DMS53 treated with DMSO at 0.1 percent for 48 hours (cell line): ENCODE results near the gene ACTRT2.

Source experiments
- DNase-seq: peaks from one replicate; lab custom pipeline; 2025; ENCODE audit not compliant: unreplicated experiment; lab: John Stamatoyannopoulos, UW

ACTRT2 gene

DNA sequence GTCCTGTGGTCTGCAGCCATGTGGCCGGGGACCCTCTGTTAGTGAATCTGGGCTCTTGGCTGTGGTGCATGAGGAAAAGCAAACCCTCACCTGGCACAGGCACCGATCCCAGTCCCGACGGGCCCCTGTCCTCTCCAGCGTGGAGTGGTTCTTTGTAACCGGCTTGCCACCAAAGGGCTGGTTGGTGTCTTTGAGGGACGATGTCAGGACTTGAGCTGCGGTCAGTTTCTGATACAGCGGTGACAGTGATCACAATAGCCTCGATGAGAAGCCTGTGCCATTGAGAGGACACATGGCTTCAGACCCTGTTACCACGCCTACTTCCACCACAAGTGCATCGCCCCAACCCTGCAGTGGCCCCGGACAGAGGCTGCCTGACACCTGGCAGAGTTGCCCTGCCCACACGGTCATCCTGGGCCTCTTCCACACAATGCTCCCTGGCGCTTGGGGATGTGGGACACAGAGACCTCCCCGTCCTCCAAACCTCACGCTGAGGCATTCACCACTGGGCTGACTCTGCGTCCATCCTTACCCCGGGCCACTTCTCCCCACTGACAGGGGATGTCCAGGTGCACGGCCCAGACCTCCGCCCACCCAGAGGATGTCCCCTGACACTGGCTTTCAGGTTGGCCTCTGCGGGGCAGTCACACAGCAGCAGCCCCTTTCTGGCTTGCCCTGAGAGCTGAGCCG is 18.8 kb upstream of the ACTRT2 start:
- DNase-seq: no peak

DNA sequence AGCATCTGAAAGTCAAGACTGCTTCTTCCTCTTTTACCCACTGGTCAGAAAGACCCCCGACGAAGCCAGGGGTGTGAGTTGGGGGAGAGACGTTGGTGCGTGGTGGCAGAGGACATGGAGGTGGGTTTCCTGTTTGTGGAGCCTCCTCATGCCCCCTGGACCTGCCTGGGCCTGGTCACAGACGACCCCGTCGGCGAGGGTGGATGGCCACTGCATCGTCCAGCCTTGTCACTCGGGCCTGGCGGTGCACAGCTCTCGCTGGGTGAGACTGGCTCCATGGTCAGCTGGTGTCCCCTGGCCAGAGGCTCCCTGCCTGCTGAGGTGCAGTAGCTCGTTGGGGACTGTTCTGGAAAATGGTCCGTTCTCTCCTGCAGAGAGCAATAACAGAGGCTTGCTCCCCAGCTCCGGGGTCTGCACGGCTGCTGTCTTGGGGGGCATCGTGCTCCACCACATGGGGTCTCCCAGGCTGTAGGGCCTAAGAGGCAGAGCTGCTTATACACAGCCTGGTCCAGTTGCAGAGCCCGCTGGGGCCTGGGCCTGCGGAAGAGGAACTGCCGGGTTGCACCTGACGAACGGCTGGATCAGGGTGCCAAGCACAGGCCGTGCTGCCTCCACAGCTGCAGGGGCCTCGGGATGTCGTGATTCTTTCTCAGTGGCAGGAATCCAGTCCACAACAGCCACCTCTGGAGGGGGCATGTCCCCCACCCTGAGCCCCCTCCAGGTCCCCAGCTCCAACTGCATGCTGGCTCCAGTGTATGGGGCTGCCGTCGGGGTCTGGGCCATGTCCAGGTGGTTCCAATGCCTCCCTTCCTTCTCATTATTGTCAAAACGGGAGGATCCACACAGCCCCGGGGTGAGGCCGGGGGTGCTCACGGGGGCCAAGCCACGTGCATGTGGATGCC is 18.0 kb upstream of the ACTRT2 start:
- DNase-seq: no peak

DNA sequence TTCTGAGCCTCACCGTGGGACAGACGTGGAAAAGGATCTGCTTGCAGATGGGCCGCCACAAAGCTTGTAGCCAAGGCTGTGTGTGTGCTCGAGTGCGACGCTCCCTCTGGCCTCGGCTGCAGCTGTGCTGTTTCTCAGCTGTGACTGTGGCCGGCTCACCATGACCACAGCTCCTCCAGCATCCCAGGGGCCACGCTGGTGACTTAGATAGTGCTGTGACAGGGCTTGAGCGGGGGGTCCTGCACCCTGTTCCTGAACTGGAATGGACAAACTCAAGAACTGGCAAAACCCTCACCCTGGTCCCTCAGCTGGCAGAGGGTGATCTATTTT is 17.4 kb upstream of the ACTRT2 start:
- DNase-seq: no peak

- no peak for DNase-seq
These were observed 16.7 kb upstream of the ACTRT2 start for GRCh38 chr1:3004285-3005205.

- DNase-seq: no peak
These were observed 15.5 kb upstream of the ACTRT2 start for GRCh38 chr1:3005771-3006170.

DNA sequence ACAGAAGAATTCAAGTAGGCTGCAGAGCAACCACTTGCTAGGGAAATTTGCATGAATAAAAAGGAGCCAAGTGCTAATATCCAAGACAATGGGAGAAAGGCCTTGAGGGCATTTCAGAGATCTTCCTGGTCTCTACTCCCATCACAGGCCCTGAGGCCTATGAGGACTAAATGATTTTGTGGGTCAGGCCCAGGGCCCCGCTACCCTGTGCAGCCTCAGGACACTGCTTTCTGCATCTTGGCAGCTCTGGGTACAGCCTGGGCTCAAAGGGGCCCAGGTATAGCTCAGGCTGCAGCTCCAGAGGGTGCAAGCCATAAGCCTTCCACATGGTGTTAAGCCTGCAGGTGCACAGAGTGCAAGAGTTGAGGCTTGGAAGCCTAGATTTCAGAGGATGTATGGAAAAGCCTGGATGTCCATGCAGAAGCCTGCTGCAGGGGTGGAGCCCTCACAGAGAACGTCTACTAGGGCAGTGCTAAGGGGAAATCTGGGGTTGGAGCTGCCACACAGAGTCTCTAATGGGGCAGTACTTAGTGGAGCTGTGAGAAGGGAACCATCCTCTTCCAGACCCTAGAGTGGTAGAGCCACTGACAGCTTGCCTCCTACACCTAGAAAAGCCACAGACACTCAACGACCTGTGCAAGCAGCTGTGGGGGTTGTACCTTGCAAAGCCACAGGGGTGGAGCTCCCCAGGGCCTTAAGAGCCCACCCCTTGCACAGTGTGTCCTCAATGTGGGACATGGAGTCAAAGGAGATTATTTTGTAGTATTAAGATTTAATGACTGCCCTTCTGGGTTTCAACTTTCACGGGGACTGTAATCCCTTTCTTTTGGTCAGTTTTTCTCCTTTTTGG is 13.7 kb upstream of the ACTRT2 start:
- no peak for DNase-seq

- DNase-seq: no peak
These were observed 12.2 kb upstream of the ACTRT2 start for GRCh38 chr1:3009021-3009420.

DNA sequence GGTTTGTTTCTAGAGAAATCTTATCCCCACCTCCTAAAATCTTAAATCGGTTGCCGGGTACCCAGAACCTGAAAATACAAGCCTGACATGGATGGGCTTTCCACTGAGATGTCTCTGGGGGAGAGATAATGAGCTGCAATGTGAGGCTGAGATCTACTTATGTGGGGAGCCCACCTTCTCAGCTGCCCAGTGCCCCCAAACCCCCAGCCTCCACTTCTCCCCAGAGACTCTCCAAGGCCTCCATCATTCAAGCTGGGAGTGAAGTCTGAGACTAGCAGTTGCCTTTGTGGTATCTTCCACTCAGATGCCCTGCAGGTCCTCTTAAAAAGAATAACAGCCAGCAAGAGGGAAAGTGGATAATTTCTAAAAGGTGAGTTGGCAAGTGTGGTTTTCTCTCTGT is 11.7 kb upstream of the ACTRT2 start:
- no peak for DNase-seq

DNA sequence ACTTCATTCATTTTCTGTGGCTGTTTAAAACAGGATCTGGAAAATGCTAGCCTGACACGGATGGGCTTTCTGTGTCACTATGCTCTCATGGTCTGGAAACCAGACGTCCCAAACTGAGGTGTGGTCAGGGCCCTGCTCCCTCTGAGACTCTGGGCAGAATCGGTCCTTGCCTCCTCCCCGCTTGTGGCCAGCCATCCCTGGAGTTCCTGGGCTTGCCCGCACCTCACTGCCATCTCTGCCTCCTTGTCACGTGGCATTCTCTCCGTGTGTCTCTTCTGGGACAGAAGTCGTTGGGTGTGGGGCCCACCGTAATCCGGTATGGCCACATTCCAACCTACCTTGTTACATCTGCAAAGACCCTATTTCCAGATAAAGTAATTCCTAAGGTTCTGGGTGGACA is 10.1 kb upstream of the ACTRT2 start:
- no peak for DNase-seq

GRCh38 chr1:3011631-3012455 is 9.4 kb upstream of the ACTRT2 start:
- no peak for DNase-seq

DNA sequence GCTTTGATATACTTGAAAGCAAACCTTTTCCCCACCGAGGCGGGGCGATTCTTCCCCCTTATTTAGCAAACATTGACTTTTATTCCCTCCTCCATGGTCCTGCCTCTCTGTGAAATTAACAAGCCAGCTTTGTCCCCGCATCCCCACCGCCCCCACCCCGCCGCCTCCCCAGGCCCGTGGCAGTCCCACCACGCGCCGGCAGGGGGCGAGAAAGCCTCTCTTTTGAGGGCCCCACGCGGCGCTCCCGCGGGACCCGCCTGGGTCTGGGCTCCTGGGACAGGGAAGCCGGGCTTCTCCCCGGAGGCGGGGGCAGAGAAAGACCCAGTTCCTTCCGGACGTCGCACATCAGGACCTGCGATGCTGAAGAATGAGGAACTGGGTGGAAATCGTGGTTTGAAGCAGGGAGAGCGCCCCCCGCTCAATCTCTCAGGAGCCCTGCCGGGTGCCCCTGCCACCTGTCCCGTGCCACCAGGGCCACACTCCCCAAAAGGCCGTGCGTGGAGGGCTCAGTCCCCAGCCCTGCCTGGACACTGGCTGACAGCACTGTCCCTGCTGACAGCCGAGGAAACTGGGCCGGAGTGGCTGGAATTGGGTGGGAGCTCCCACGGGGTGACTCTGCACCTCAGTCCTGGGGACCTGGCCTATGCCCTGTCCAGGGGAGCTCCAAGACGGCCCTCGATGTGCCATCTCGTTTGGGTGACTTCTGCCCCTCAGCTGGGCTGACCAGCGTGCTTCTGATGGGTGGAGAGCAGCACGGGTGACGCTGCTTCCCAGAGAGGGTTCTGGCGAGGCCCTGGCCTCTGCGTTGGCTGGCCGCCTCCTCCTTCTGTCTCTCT is 8.6 kb upstream of the ACTRT2 start:
- DNase-seq: no peak

- DNase-seq: no peak
These were observed 7.8 kb upstream of the ACTRT2 start for GRCh38 chr1:3013371-3014049.

GRCh38 chr1:3014050-3014440 is 7.2 kb upstream of the ACTRT2 start:
- no peak for DNase-seq

DNA sequence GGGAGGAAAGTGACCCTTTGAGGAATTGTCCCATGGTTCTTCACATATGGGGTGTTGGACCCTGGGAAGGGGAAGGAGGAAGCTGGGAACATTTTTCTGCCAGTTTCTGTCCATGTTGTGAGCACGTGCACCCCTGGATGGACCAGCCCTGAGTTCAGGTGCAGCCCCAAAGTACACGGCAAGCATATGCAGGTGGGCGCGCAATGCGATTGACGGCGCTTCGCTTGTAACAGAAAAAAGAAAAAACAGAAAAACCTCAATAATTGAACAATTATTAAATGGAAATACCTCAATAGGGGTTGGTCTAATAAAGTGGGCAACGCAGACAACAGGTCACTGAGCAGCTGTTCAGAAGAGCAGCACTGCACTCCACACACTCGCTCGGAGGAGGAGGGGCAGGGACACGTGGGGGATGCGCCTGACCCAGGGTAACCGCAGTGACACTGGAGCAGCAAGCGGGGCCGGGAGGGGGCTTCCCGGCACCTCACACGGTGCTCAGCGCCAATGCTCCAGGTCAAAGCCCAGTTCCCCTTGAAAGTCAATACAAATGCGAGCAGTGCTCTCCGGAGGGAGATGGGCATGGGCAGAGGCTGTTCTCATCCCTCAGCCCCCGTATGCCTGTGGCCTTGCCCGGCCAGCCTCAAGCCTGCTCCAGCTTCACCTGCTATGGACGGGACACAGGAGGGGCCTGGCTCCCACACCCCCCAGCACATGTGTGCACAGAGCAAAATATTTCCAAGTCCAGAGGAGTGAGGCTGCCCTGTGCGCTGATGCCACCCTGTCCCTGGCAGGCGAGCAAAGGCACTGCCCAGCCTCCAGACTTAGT is 6.6 kb upstream of the ACTRT2 start:
- no peak for DNase-seq

GRCh38 chr1:3015269-3015635 is 6.0 kb upstream of the ACTRT2 start:
- no peak for DNase-seq

- no peak for DNase-seq
These were observed 5.5 kb upstream of the ACTRT2 start for GRCh38 chr1:3015744-3016143.

- DNase-seq: no peak
These were observed 4.4 kb upstream of the ACTRT2 start for GRCh38 chr1:3016641-3017439.
